ENCODE measurements around the gene HIRIP3.

DNA sequence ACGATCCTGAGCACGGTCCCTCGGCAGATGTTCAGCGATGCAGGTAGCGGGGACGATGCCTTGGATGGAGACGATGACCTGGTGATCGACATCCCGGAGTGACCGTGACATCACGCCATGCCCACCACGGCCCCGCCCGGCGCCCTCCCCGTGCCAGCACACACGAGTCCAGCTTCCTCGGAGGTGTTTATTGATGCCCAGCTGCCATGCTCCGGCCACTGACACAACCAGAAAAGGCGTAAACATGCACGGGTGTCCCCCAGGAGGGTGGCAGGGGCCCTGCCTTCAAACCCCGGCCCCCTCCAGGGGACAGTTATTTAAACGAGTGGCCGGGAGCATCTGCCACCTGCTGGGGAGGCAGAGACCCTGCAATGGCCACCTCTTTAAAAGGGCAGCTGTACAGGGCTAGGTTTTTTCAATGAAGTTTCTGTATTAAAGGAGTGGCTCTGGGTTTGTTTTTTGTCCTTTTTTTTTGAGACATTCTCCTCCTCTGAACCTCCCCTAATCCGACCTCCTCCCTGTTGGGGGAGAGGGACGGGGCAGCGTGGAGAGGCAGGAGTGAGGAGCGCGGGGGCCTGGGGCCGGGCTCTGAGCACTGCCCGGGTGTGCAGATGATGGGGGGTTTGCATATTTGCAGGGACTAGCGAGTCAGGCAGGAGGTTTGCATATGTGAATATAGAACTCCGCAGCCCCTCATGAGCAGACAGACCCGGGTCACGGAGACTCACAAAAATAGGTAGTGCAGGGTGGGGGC is 10.1 kb upstream of the HIRIP3 start:
- TF ChIP-seq, protein P1, sequence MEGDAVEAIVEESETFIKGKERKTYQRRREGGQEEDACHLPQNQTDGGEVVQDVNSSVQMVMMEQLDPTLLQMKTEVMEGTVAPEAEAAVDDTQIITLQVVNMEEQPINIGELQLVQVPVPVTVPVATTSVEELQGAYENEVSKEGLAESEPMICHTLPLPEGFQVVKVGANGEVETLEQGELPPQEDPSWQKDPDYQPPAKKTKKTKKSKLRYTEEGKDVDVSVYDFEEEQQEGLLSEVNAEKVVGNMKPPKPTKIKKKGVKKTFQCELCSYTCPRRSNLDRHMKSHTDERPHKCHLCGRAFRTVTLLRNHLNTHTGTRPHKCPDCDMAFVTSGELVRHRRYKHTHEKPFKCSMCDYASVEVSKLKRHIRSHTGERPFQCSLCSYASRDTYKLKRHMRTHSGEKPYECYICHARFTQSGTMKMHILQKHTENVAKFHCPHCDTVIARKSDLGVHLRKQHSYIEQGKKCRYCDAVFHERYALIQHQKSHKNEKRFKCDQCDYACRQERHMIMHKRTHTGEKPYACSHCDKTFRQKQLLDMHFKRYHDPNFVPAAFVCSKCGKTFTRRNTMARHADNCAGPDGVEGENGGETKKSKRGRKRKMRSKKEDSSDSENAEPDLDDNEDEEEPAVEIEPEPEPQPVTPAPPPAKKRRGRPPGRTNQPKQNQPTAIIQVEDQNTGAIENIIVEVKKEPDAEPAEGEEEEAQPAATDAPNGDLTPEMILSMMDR (IDR thresholded peaks at IDR 0.05) = peak; percentile 72 to 86 (median 84)
- TF ChIP-seq POLR2A (IDR thresholded peaks at IDR 0.05) = no peak

All from right lobe of liver (tissue), 4 donors.